ENCODE measurements around the gene NAV2.

DNA sequence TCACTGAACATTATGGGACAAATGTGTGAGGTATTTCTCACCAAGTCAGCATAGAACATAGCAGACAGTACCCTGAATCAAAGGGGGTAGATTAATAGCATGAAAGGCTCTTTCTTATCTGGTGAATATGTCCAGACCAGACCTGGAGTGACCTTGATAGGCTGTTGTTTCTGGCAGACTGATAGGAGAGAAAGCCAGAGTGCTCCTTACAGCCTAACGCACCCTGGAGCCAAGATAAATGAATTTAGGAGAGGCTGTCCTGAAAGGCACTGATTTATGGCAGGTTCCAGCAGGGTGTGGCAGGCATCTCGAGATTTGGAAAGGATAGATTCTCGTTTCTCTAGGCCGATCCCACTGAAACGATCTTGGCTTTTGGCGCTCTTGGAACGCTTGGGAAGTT lies 243.0 kb downstream of the NAV2 start:
- TF ChIP-seq POLR2AphosphoS5 (IDR thresholded peaks at IDR 0.05; ENCODE audit: borderline replicate concordance, low read depth, low read length) (no peak), EZH2 (IDR thresholded peaks at IDR 0.05) (no peak), FOXP2 (optimal IDR thresholded peaks at IDR 0.05; ENCODE audit: control extremely low read depth, extremely low read length, insufficient read depth) (no peak)

All from SK-N-MC (cell line).